NT2/D1 (cell line): ENCODE results near the gene CYBRD1.

Experiments
- SUZ12 ChIP-seq: IDR thresholded peaks from 2 replicates; pipeline ENCODE4 v1.6.1; 2011; ENCODE audit not compliant: insufficient read length, insufficient read depth; ENCODE audit errors: extremely low read depth
- YY1 ChIP-seq: IDR thresholded peaks from 2 replicates; pipeline ENCODE4 v1.6.1; 2011; ENCODE audit not compliant: insufficient read length, insufficient read depth
- ZNF274 ChIP-seq: IDR thresholded peaks from 2 replicates; pipeline ENCODE4 v1.6.1; 2011; ENCODE audit warnings: mild to moderate bottlenecking, low read depth, low read length

- TF ChIP-seq ZNF274, result no peak
- TF ChIP-seq SUZ12, result no peak
- TF ChIP-seq YY1, result no peak
Measured at GRCh38 chr2:171485116-171485515, 37.2 kb upstream of the CYBRD1 start.
